Activated T-helper 2 cell treated with anti-CD3 and anti-CD28 coated beads, Interferon-gamma antibody, Interleukin-2, Interleukin-4, amounts not matched to agents 10 μg/mL and 5 μg/mL and 100 μg/mL, durations not matched to agents 14 hours and 24 hours and 36 hours (primary cell): ENCODE results near the gene CNTFR. TPM values are rescaled to one million over a fixed set of nuclear protein-coding genes. Genes with fewer than 3 reads are reported as not detected.
A peak's percentile ranks its signal among the peaks of the same experiment; 100 is the strongest.

Source experiments
- DNase-seq: peaks from one replicate; pipeline ENCODE4 v3.0.0; 2021; ENCODE audit warnings: low spot score
- H3K27ac Mint-ChIP-seq: one replicate; pipeline ENCODE4 v1.8.0; 2021; ENCODE audit warnings: mixed read lengths
- H3K27me3 Mint-ChIP-seq: one replicate; pipeline ENCODE4 v1.8.0; 2021; ENCODE audit warnings: low read depth, mixed read lengths
- H3K36me3 Mint-ChIP-seq: one replicate; pipeline ENCODE4 v1.8.0; 2021; ENCODE audit warnings: low read depth, mixed read lengths
- H3K4me1 Mint-ChIP-seq: one replicate; pipeline ENCODE4 v1.8.0; 2021; ENCODE audit warnings: low read depth, mixed read lengths
- H3K4me3 Mint-ChIP-seq: one replicate; pipeline ENCODE4 v1.8.0; 2021; ENCODE audit warnings: low read depth, mild to moderate bottlenecking, moderate library complexity, mixed read lengths
- H3K9me3 Mint-ChIP-seq: one replicate; pipeline ENCODE4 v1.8.0; 2021; ENCODE audit warnings: mixed read lengths
- intact Hi-C: fragments of 100-400 bp; cut with micrococcal nuclease; formaldehyde crosslinking; loops from one replicate; pipeline ENCODE4 v1.15.1; 2023
- total RNA-seq: library from RNA; stranded (reverse); gene quantifications from 2 replicates; pipeline ENCODE4 v1.2.3, GENCODE V29; 2022

CNTFR gene
- total RNA-seq, 1 donor from 2014 or later = not detected

GRCh38 chr9:34526026-34526425 lies 63.5 kb downstream of the CNTFR start:
- DNase-seq = no peak
- Mint-ChIP-seq H3K36me3 (no peaks in the 10 kb centered on the region), H3K9me3 (no peaks in the 10 kb centered on the region), H3K4me1 (peaks cover 17% of the 10 kb centered on the region), H3K4me3 (no peak overlapping the region), H3K27me3 (peaks cover 55% of the 10 kb centered on the region), H3K27ac (no peak overlapping the region)
- intact Hi-C loops = no loop called here

- Mint-ChIP-seq H3K36me3 (no peaks in the 10 kb centered on the region), H3K4me3 (no peak overlapping the region), H3K27ac (no peak overlapping the region), H3K27me3 (peaks cover 49% of the 10 kb centered on the region), H3K4me1 (peaks cover 17% of the 10 kb centered on the region), H3K9me3 (no peaks in the 10 kb centered on the region)
- intact Hi-C loops = loop anchor here (2.0 kb wide), 1 partner anchor 62 kb away; no protein-coding TSS in a partner anchor
- DNase-seq = no peak
These were observed 65.2 kb downstream of the CNTFR start for GRCh38 chr9:34524349-34524748.

- Mint-ChIP-seq H3K4me1 (peaks cover 17% of the 10 kb centered on the region), H3K36me3 (no peaks in the 10 kb centered on the region), H3K27ac (no peak within 1 kb of the TSS), H3K27me3 (peaks cover 47% of the 10 kb centered on the region), H3K9me3 (no peaks in the 10 kb centered on the region), H3K4me3 (peak within 1 kb of the TSS; percentile 60)
- peak; percentile 92 for DNase-seq
- intact Hi-C loops = no loop called here
These were observed 66.3 kb downstream of the CNTFR start, which contains the start of gene ENHO for GRCh38 chr9:34522971-34523797. Gene ENHO (minus strand): TSS chr9:34522990. CDS start chr9:34521695, 1,295 bp downstream.

- Mint-ChIP-seq H3K27me3 (peaks cover 44% of the 10 kb centered on the region), H3K36me3 (no peaks in the 10 kb centered on the region), H3K27ac (no peak overlapping the region), H3K4me1 (peaks cover 17% of the 10 kb centered on the region), H3K9me3 (no peaks in the 10 kb centered on the region), H3K4me3 (peak overlapping the region; percentile 60)
- no peak for DNase-seq
- intact Hi-C loops = no loop called here
These were observed 67.2 kb downstream of the CNTFR start for GRCh38 chr9:34522091-34522887.

GRCh38 chr9:34521406-34522045 lies 68.0 kb downstream of the CNTFR start:
- peaks cover 42% of the 10 kb centered on the region for H3K27me3 Mint-ChIP-seq
- no peaks in the 10 kb centered on the region for H3K36me3 Mint-ChIP-seq
- H3K4me1 Mint-ChIP-seq = peaks cover 17% of the 10 kb centered on the region
- DNase-seq = no peak
- no peaks in the 10 kb centered on the region for H3K9me3 Mint-ChIP-seq
- intact Hi-C loops = no loop called here
- no peak overlapping the region for H3K4me3 Mint-ChIP-seq
- H3K27ac Mint-ChIP-seq = no peak overlapping the region

GRCh38 chr9:34520505-34521385 lies 68.8 kb downstream of the CNTFR start:
- Mint-ChIP-seq H3K4me1 (peaks cover 17% of the 10 kb centered on the region), H3K27ac (no peak overlapping the region), H3K9me3 (no peaks in the 10 kb centered on the region), H3K4me3 (no peak overlapping the region), H3K27me3 (peaks cover 38% of the 10 kb centered on the region), H3K36me3 (no peaks in the 10 kb centered on the region)
- intact Hi-C loops = no loop called here
- no peak for DNase-seq

GRCh38 chr9:34520096-34520495 lies 69.4 kb downstream of the CNTFR start:
- H3K27ac Mint-ChIP-seq = no peak overlapping the region
- H3K27me3 Mint-ChIP-seq = peaks cover 40% of the 10 kb centered on the region
- H3K4me1 Mint-ChIP-seq = peaks cover 17% of the 10 kb centered on the region
- no peak for DNase-seq
- H3K36me3 Mint-ChIP-seq = no peaks in the 10 kb centered on the region
- H3K9me3 Mint-ChIP-seq = no peaks in the 10 kb centered on the region
- H3K4me3 Mint-ChIP-seq = no peak overlapping the region
- intact Hi-C loops = no loop called here

GRCh38 chr9:34519321-34520020 lies 70.1 kb downstream of the CNTFR start:
- no peaks in the 10 kb centered on the region for H3K36me3 Mint-ChIP-seq
- H3K4me1 Mint-ChIP-seq = peaks cover 10% of the 10 kb centered on the region
- H3K4me3 Mint-ChIP-seq = no peak overlapping the region
- H3K9me3 Mint-ChIP-seq = no peaks in the 10 kb centered on the region
- DNase-seq = no peak
- H3K27ac Mint-ChIP-seq = no peak overlapping the region
- intact Hi-C loops = no loop called here
- H3K27me3 Mint-ChIP-seq = peaks cover 36% of the 10 kb centered on the region

- intact Hi-C loops = no loop called here
- H3K4me1 Mint-ChIP-seq = peaks cover 5% of the 10 kb centered on the region
- H3K27me3 Mint-ChIP-seq = peaks cover 32% of the 10 kb centered on the region
- no peak for DNase-seq
- H3K27ac Mint-ChIP-seq = no peak overlapping the region
- no peaks in the 10 kb centered on the region for H3K36me3 Mint-ChIP-seq
- no peak overlapping the region for H3K4me3 Mint-ChIP-seq
- no peaks in the 10 kb centered on the region for H3K9me3 Mint-ChIP-seq
These were observed 70.6 kb downstream of the CNTFR start for GRCh38 chr9:34518896-34519295.

- H3K36me3 Mint-ChIP-seq = no peaks in the 10 kb centered on the region
- H3K27ac Mint-ChIP-seq = no peak overlapping the region
- no peak for DNase-seq
- H3K4me1 Mint-ChIP-seq = peaks cover 4% of the 10 kb centered on the region
- peaks cover 30% of the 10 kb centered on the region for H3K27me3 Mint-ChIP-seq
- intact Hi-C loops = no loop called here
- H3K9me3 Mint-ChIP-seq = no peaks in the 10 kb centered on the region
- no peak overlapping the region for H3K4me3 Mint-ChIP-seq
These were observed 71.4 kb downstream of the CNTFR start for GRCh38 chr9:34518110-34518616.

- Mint-ChIP-seq H3K27ac (no peak overlapping the region), H3K36me3 (no peaks in the 10 kb centered on the region), H3K4me3 (no peak overlapping the region), H3K9me3 (no peaks in the 10 kb centered on the region), H3K4me1 (no peaks in the 10 kb centered on the region), H3K27me3 (peaks cover 25% of the 10 kb centered on the region)
- DNase-seq = no peak
- intact Hi-C loops = no loop called here
These were observed 72.3 kb downstream of the CNTFR start for GRCh38 chr9:34517185-34517584.
